HG02763 (cell line): Measurements from ENCODE around the gene GRK6.

Experiments
- ATAC-seq: cut with Tn5 transposase; IDR thresholded peaks from one replicate; pipeline ENCODE4 v1.9.1; 2021; ENCODE audit warnings: mild to moderate bottlenecking, moderate library complexity; ENCODE audit not compliant: unreplicated experiment

Gene GRK6

DNA sequence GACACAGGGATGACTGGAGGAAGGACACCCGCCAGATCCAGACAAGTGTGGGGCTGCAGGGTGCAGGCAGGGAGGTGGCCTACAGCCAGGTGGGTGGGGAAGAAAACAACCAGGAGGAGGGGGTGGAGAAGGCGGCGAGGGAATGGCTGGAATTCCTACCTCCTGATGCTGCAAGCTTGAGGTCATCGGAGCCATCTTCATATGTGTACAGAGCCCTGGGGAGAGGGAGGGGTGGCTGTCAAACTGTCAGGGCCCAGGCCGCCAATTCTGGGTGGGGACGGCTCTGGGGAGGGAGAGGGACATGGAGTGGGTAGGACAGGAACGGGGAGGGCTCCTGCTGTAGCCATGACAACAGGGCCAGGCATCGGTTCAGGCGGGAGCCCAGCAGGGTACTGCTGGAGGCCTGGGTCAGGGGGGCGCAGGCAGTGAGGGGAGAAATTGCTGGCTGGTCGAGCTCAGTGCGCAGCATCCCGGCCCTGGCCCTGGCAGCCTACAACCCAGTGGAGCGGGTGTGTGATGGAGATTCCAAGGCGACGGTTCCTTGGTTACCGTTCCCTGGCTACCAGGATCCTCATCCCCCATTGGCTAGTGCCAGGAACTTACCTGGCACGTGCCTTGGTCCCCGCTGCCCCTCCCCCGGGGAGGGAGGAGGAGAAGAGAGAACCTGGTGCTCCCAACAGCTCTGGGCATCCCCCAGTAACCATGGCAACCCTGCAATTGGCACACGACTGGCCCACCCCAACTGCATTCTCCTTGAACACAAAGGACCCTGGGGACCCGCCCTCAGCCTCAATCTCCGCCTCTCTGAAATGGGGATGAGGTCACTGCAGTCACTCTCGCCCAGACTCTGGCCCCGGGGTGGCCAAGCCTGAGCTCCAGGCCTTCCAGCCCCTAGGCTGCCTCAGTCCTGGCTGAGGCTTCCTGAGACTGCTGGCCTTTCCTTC, 42.5 kb downstream of the GRK6 start:
- ATAC-seq, result no peak

DNA sequence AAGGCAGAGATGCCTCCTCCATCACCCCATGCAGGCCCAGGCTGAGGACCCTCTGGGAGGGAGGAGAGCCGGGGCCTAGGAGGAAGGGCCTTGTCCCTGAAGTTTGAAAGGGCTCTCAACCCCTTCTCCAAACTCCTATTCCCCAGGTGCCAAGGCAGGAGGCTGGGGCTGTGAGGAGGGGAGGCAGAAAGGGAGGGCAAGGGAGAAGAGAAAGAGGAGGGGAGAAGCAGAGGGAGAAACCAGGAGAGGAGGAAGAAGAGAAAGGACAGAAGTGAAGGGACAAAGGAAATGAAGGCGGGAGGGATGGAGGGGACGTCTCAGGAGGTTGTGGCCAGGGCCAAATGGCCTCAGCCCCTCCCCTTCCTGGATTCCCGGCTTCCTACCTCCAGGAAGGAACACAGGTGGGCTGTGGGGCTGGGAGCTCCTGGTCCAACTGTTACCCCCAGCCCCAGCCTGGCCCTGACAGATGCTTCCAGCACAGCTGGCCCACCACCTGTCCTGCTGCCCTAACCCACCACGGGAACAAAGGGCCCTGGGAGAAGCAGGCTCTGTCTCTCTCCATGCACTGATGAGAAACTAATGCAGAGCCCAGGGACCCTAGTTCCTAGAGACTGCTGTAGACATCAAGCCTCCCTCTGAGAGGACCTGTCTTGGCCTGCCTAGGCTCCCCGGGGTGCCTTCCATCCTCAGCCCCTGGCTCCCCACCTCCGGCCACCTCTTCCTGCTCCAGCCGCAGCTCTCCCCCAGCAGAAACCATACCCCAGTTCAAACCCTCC, 43.5 kb downstream of the GRK6 start:
- no peak for ATAC-seq

DNA sequence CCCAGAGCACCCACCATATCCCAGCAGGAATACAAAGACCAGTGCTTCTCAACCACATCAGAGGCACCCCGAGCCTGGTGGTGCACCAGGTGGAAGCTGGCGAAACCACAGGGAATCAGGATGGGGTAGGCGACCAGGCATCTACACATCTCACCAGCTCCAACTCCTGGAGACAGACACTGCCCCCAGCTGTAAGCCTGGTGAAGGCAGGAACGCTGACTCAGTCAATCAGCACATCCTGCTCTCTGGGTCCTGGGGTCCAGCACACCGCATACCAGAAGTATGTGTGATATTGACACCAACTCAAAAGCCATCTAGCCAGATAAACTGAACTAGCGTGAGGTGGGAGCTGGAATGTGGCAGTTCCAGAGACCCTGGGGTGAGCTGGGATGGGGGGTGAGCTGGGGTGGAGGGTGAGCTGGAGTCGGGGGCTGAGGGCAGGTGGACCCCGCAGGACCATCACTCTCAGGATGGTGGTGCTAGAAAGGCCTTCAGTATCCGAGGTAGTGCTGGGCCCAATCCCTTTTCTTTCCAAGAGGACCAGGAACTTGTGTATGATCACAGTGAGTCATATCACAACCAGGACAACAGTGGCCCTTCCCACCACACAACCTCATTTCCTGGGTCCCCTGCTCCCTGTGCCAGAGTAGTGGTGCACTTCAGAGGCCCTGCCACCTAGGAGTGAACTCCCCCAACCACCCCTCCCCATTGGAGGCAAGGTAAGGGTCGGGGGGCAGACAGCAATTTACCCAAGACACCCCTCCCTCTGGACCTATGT, 44.5 kb downstream of the GRK6 start:
- ATAC-seq, result no peak

DNA sequence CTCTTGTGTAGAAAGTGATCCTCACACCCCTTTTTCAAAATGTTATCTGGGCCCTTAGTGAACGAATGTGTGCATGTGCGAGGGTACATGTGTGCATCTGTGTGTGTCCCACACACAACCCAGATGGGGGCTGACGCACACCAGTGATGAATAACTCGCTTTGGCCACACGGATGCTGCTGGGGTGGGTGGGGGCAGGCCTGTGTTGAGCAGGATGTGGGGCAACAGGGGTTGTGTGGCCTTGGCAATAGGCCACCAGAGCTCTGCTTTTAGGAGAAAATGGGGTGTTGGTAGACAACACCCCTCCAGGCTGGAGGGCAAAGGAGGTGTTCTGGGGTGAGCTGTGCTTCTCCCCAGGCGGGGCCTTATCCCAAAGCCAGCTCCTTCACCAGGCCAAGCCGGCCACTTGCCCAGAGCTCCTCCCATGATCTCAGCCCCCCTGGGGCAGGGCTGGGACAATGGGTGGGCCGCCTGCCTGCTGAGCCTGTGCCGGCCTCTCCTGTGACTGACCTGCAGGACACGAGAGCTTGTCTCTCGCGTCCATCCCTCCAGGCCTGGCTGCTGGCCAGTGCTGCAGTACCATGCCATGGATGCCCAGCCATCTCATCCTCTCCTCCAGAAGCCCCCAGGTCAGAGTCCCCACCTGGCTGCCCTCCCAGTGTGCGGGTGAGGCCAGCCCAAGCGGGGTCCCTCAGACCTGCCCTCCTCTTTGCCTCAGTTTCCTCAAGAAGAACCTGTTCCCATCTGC, 45.3 kb downstream of the GRK6 start:
- no peak for ATAC-seq

DNA sequence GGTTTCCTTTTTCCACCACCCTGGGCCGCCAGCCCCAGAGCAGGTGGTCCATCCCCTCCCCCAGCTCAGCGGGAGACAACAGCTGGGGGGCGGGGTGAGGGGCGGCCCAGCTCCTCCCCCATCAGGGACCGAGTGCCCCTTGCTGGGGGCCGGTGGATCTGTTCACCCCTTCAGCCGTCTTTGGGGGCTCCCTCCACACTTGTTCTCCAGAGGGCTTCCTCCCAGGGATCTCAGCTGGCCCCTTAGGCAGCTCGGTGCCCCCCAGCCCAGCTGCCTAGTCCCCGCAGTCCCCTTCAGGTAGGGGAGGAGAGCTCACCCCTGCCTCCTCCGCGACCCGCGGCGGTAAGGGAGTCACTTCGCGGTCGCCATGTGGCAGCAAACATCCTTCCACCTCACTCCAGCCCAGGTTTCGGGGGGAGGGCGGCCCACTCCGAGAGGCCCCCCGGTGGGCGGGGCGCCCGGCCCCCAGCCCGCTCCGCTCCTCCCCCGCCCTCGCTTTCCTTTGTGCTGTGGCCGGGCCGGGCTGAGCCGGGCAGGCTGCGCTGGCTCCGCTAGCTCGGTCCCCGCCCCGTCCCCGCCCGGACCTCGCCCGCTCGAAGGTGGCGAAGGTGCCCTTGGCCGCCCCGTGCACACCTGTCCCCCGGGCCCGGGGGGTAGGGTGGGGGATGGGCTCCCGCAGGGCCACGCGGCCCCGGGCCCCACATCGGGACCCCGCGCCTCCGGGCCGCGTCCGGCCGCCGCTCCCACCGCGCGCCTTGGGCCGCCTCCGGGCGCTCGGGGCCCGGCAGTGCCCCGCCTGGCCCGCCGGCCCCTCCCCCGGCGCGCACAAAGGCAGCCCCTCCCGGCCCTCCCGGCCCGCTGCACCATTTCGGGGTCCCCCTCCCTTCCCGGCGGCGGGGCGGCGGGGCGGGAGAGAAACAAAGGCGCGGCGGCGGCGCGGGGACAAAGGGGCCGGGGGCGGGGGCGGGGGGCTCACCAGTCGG, 46.3 kb downstream of the GRK6 start:
- no peak for ATAC-seq

DNA sequence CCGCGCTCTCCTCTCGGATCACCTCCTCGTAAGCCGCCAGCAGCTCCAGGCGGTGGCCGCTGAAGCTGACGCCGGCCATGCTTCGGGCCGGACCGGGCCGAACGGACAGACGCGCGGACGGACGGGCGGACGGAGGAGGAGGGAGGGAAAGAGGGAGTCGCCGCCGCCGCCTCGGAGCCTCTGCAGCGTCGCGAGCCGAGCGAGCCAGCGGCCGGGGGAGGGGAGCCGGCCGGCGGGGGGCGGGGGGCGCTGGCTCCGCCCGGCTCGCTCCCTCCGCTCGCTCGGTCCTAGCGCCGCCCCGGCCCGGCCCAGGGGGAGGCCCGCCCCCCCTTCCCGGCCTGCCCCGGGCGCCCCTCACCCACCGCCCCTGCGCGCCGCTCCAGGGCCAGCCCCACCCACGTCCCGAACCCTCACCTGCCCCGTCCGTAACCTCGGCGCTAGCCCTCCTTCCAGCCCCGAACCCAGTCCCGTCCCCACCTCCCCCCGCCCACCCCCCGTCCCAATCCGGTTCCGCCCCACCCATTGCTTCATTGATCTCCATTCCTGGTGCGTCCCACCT, 47.0 kb downstream of the GRK6 start, which contains the start of gene DBN1:
DBN1 (minus strand) TSS at position 192 of the 559 bp plus-strand sequence; CDS start at position 79, 113 bp downstream.
- ATAC-seq, result no peak

DNA sequence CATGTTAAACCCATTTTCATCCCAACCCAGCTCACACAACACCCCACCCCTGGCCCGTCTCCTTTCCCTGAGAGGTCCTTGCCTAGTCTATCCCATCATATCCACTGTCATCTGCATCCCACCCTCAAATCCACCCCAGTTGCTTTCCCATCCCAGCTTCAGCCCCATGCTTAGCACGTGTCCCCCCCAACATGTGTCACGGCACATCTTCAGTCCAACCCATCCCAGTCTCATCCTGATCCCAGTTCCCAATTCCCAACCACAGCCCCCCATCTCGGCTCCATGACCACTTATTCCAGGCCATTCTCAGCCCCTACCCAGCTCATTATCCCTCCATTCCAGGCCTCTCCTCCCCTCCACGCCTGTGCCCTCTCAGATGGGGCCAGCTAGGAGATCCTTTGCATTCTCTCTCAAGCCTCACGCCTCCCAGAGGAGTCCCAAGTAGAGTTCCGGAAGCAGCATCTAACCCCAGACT, 47.6 kb downstream of the GRK6 start:
- ATAC-seq, result no peak

DNA sequence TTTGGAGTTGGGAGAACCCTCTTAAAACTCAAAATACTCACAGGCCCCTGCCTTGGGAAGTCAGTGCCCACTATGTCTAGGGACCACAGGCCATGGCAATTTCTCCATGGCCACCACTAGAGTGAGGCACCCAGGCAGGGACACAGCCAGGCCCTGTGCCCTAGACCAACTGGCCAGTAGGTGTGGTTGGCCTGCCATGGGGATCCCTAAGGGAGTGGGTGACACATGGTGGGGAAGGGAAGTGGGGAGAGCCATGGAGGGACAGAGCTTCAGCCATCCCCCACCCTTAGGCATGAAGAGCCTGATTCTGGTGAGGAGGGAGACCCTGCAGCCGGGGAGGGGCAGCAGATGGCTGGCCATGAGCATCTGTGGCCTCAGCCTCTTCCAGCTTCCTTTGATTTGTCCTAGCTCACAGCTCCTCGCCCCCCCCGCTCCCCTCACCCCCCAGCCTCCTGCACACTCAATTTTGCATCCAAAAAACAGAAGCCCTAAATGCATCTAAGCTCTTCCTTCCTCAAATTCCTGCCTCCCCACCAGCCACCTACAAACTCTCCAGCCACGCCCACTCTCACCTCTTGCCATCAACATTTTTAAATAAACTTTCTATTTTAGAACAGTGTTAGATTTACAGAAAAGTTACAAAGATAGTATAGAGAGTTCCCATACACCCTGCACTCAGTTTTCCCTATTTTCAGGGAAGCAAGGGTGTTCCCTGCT, 48.5 kb downstream of the GRK6 start:
- no peak for ATAC-seq

DNA sequence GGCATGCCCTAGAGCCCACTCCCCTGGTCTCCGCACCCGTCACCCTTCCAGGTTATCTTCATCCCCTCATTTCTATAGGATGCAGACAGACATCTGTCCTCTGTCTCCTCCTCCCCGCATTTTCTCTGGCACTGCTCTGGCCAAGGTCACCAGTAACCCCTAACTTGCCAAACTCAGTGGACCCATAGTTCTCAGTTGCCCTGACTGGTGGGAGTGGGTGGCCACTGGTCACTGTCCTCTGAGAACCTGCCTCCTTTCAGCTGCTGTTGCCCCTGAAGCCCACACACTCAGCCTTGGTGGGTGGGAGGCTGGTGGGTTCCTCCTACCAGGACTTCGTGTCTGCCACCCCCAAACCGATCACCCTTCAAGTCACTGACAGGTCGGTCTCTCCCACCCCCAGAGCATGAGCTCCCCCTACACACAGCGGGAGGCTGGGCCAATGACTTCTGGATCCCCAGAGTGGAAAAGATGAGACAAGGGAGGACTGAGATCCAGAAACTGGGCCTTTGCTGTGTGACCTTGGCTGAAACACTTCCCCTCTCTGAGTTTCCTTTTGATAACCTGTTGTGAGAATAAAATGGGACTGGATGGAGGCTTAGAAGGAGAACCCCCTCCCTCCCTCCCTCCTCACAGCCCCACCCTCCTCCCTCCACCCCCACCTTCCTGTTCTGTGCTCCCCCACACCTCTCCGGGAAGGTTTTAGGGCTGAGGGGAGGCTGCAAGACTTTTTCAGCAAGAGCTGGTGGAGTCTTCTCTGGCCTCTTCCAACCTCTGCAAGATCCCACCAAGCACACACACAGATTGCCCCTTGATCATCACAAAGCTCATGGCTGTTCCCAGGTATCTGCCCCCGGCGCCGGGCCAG, 49.3 kb downstream of the GRK6 start:
- ATAC-seq, result no peak

DNA sequence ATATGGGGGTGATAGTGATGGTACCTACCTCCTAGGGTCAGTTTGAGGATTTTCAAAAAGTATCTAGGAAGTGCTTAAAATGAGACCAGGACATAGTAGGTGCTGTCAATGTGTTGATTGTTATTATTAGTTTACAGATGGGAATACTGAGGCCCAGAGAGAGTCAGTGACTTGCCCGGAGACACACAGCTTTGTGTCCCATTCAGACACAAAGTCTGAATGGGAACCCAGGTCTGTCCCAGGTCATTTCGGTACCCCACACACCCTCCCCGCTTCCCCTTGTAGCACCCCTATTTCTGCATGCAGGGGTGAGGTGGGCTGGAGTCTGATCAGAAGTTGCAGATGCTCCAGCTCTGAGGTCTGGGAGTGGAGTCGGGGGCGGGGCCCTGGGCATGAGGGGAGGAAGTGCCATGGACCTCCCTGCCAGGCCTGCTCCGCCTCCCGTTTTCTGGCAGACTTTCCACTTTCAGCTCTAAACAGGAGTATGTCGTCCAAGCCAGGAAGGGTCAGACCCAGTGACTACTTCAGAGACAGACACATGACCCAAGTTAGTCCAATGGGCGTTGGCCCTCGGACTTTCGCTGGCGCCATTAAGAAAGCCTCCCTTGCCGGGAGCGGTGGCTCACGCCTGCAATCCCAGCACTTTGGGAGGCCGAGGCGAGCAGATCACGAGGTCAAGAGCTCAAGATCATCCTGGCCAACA, 50.2 kb downstream of the GRK6 start:
- ATAC-seq, result no peak

DNA sequence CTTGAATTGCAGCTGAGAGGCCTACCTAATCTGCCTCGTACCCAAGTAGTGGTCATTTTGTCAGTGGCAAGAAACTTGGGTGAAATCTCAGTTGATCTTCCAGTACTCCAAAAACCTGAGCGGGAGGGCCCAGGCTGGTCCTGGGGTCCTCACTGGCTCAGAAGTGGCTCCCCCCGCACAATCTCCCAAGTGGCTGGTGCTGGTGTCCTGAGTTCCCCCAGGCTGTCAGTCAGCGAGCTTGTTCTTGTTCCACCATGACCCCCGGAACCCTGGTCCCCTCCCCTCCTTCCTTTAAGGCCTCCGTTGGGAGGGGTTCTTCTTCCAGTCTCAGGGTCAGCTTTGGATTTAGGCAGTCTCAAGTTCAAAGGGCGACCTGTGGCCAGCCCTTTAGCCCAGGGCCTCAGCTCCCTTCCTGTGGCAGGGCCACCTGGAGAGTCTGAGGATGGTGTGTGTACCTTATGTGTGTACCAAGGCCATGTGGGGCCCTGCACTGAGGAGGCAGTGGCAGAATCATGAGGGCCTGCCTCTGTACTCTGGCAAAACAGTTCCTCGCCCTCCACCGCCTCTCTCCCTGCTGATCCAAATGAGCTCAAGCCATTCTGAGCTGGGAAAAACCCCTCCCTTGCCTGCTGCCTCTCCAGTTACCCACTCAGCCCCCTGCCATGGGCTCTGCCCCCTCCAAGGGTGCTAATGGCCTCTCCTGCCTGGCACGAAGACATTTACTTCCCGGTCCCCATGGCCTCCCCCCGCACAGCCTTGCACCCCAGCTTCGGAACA, 51.4 kb downstream of the GRK6 start:
- no peak for ATAC-seq

DNA sequence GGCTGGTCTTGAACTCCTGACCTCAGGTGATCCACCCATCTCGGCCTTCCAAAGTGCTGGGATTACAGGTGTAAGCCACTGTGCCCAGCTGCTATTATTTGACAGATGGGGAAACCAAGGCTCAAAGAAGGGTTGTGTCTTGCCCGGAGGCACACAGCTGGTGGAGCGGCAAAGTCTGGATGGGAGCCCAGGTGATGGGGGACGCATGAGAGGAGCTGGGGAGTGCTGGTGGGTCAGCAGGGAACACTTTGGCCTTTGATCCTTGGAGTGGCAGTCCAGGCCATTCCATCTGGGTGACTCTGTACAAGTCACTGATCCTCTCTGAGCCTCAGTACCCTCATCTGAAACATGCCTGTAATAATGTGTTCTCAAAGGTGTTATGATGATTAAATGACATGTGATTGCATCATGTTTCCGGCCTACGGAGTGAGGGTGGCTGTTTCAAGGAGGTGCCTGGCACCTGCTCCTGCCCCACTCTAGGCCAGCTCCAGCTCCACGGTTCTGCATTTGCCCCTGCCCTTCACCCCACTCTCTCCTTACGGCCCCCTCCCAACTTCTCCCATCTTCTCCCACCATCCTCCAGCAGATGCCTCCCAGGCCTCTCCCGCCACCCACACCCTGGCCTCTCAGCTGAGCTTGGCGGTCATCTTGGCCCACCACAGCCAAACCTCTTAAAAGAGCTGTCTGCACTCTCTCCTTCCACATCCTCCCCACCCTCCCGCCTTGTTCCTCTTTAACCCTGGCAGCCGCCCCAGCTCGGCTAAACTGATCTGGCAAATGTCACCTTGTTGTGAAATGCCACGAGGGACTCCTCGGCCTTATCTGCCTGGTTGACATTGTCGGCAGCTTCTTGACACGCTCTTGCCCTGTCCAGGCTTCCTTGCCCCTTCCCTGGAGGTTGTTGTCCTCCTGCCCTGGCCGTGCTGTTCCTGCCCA, 52.5 kb downstream of the GRK6 start:
- no peak for ATAC-seq

DNA sequence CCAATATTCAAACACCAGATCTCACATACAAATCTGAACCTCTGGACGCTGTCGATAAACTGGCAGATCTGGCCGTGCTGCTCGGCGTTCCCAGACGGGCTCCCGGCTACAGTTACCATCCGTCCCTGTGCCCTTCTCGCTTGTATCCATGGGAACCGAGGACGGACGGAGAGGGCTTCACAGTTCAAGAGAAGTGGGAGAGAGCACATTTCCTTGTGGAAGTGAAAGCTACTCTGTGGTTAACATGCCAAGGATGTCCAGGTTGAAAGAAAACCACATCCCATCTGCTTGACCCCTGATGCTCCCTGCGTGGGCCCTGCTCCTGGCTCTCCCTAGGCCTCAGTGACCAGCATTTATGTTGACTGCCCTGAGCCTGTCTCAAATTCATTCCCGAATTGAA, 53.3 kb downstream of the GRK6 start:
- no peak for ATAC-seq

DNA sequence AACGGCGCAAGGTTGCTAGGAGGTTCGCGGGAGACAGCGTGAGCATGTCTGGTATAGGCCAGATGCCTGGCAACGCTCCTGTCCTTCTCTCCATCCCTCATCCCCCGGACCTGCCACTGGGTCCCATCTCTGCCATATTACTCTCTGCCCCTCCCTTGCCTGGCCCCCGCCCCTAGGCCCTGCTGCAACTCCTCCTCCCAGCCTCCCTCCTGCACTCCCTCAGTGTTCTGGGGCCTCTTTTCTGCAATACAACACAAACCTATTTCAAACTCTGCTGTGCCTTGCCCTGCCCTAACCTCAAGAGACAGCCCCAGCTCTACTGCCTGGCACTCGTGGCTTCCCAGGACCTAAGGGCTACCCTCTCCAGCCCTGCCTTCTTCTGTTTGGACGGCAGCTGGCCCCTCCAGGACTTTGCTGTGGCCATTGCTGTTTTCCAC, 55.9 kb downstream of the GRK6 start:
- no peak for ATAC-seq

DNA sequence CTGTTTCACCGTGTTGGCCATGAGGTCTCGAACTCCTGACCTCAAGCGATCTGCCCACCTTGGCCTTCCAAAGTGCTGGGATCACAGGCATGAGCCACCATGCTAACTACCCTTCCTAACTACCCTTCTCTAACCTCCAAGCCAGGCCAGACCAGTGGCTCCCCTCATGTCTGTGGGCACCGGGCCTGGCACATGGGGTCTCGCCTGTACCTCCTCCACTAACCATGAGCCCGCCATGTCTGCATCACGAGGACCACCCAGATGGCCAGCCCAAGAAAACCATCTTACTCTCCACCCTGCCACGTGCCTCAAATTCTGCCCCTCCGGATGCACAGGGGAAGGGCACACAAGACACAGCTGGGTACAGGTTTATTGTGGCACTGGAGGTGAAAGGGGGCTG, 56.6 kb downstream of the GRK6 start:
- ATAC-seq, result no peak
